ENCODE results near the gene TM6SF1.

TM6SF1 gene

GRCh38 chr15:83100097-83100646, 7.3 kb upstream of the TM6SF1 start:
- TF ChIP-seq, protein P1, sequence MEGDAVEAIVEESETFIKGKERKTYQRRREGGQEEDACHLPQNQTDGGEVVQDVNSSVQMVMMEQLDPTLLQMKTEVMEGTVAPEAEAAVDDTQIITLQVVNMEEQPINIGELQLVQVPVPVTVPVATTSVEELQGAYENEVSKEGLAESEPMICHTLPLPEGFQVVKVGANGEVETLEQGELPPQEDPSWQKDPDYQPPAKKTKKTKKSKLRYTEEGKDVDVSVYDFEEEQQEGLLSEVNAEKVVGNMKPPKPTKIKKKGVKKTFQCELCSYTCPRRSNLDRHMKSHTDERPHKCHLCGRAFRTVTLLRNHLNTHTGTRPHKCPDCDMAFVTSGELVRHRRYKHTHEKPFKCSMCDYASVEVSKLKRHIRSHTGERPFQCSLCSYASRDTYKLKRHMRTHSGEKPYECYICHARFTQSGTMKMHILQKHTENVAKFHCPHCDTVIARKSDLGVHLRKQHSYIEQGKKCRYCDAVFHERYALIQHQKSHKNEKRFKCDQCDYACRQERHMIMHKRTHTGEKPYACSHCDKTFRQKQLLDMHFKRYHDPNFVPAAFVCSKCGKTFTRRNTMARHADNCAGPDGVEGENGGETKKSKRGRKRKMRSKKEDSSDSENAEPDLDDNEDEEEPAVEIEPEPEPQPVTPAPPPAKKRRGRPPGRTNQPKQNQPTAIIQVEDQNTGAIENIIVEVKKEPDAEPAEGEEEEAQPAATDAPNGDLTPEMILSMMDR (IDR thresholded peaks at IDR 0.05; ENCODE audit: extremely low read depth, insufficient read depth, missing control alignments) = no peak
- in situ Hi-C loops (cut with MboI; ENCODE audit: low pct_unique_long_range_greater_than_20kb, low sequenced_read_pairs, unreplicated experiment) = no loop called here
- DNase-seq (ENCODE audit: low spot score) = no peak

DNA sequence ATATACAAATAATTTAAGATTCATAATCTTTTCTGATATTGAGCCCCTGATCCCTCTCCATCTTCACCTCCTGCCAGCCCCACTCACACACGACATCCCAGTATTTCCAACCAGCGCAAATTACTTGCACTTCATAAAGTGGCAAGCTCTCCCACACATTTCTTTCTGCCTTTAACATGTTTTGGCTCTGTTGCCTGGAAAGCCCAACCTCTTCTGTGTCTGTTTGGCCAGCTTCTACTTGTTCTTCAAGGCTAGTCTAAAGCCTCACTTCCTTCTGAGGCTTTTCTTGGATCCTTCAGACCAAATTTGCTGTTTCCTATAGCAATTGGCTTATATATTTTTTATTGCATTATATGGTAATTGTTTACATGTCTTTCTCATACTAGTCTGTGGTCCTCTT, 5.1 kb upstream of the TM6SF1 start:
- in situ Hi-C loops (cut with MboI; ENCODE audit: low pct_unique_long_range_greater_than_20kb, low sequenced_read_pairs, unreplicated experiment) = no loop called here
- DNase-seq (ENCODE audit: low spot score) = no peak
- TF ChIP-seq, protein P1 (IDR thresholded peaks at IDR 0.05; ENCODE audit: extremely low read depth, insufficient read depth, missing control alignments) = no peak

GRCh38 chr15:83104141-83104540, 3.3 kb upstream of the TM6SF1 start:
- TF ChIP-seq, protein P1 (IDR thresholded peaks at IDR 0.05; ENCODE audit: extremely low read depth, insufficient read depth, missing control alignments) = no peak
- DNase-seq (ENCODE audit: low spot score) = no peak
- in situ Hi-C loops (cut with MboI; ENCODE audit: low pct_unique_long_range_greater_than_20kb, low sequenced_read_pairs, unreplicated experiment) = no loop called here

DNA sequence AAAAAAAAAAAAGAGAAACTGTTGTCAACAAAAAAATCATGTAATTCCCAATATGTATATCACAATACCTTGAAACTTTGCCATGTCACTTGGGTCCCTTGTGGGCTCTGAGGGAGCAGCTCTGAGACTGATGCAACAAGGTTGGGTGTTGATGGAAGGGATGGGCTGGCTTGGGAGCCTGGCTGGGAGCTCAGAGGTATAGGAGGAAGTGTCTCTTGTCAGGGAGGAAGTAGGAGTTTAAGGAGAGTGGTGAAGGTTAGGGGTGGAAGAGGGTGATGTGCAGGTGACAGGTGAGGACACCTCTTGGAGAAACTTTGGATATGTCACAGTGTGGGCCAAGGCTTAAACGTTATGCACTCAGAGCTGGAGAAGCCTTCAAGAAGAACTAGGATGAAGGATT, 2.0 kb upstream of the TM6SF1 start:
- TF ChIP-seq, protein P1 (IDR thresholded peaks at IDR 0.05; ENCODE audit: extremely low read depth, insufficient read depth, missing control alignments) = no peak
- in situ Hi-C loops (cut with MboI; ENCODE audit: low pct_unique_long_range_greater_than_20kb, low sequenced_read_pairs, unreplicated experiment) = no loop called here
- no peak for DNase-seq (ENCODE audit: low spot score)

GRCh38 chr15:83107841-83108181, 366 bp downstream of the TM6SF1 start:
- in situ Hi-C loops (cut with MboI; ENCODE audit: low pct_unique_long_range_greater_than_20kb, low sequenced_read_pairs, unreplicated experiment) = no loop called here
- TF ChIP-seq, protein P1 (IDR thresholded peaks at IDR 0.05; ENCODE audit: extremely low read depth, insufficient read depth, missing control alignments) = no peak
- no peak for DNase-seq (ENCODE audit: low spot score)

- in situ Hi-C loops (cut with MboI; ENCODE audit: low pct_unique_long_range_greater_than_20kb, low sequenced_read_pairs, unreplicated experiment) = no loop called here
- TF ChIP-seq, protein P1 (IDR thresholded peaks at IDR 0.05; ENCODE audit: extremely low read depth, insufficient read depth, missing control alignments) = no peak
- peak; percentile 65 for DNase-seq (ENCODE audit: low spot score)
Observed at GRCh38 chr15:83108266-83109219, 1.1 kb downstream of the TM6SF1 start.

All from GM13977 (cell line).